Choroid plexus epithelial cell (primary cell): Measurements from ENCODE around the gene COA7.

Experiments
- DNase-seq: peaks from one replicate; pipeline ENCODE4 v3.0.0-alpha.2; 2010; ENCODE audit warnings: low read depth
- H3K4me3 ChIP-seq: 2 replicates; pipeline ENCODE4 v1.5.1; 2011; ENCODE audit warnings: low read depth, mild to moderate bottlenecking, control low read depth, low read length, moderate library complexity
- CTCF ChIP-seq: conservative IDR thresholded peaks from 2 replicates; pipeline ENCODE4 v1.5.1; 2011; ENCODE audit warnings: low read depth, mild to moderate bottlenecking, control low read depth, inconsistent platforms, low read length, moderate library complexity

COA7 gene

GRCh38 chr1:52635321-52636089 lies 62.6 kb downstream of the COA7 start:
- no peak for DNase-seq
- TF ChIP-seq CTCF: no peak
- no peak overlapping the region for H3K4me3 ChIP-seq
